ENCODE data around the gene USP15.

- TF ChIP-seq, protein P1, sequence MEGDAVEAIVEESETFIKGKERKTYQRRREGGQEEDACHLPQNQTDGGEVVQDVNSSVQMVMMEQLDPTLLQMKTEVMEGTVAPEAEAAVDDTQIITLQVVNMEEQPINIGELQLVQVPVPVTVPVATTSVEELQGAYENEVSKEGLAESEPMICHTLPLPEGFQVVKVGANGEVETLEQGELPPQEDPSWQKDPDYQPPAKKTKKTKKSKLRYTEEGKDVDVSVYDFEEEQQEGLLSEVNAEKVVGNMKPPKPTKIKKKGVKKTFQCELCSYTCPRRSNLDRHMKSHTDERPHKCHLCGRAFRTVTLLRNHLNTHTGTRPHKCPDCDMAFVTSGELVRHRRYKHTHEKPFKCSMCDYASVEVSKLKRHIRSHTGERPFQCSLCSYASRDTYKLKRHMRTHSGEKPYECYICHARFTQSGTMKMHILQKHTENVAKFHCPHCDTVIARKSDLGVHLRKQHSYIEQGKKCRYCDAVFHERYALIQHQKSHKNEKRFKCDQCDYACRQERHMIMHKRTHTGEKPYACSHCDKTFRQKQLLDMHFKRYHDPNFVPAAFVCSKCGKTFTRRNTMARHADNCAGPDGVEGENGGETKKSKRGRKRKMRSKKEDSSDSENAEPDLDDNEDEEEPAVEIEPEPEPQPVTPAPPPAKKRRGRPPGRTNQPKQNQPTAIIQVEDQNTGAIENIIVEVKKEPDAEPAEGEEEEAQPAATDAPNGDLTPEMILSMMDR (IDR thresholded peaks at IDR 0.05) = no peak
- no peak for TF ChIP-seq POLR2A (IDR thresholded peaks at IDR 0.05)
Measured at GRCh38 chr12:62279058-62279457, 18.9 kb downstream of the USP15 start.
